Measurements from ENCODE around the gene XRCC5.

GRCh38 chr2:216116418-216116817 lies 7.3 kb downstream of the XRCC5 start:
- TF ChIP-seq CTCF (IDR thresholded peaks at IDR 0.05), result no peak
- no peak for TF ChIP-seq POLR2A (IDR thresholded peaks at IDR 0.05)
